ENCODE data around the gene TWIST2.

Gene TWIST2
- 0 to 0.44 (median 0) reads per million in 17 experiments for total RNA-seq

GRCh38 chr2:238847841-238848690, at the start of gene TWIST2:
Gene TWIST2, plus strand, starts transcription at chr2:238848085. Its CDS starts 131 bp downstream, at chr2:238848216.
- peak; percentile 21 to 80 (median 62) for DNase-seq

- no peak for DNase-seq
Measured at GRCh38 chr2:238801791-238802190, 46.1 kb upstream of the TWIST2 start.

DNA sequence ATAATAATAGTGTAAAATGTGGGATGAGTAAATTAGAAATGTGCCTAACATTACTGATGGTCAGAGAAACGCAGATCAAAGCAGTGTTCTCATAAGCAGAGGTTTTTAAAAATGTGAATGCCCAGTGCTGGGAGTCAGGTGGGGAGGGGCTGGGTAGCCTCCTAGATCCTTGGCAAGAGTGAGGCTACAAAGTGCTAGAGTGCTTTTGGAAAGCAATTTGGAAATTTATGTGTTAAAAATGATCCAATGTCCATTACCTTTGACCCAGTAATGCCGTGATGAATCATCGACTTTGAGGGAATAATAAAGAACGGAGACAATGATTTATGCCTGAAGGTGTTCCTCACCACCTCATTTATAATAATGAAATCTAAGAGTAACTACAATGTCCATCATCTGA, 44.9 kb upstream of the TWIST2 start:
- no peak for DNase-seq

DNA sequence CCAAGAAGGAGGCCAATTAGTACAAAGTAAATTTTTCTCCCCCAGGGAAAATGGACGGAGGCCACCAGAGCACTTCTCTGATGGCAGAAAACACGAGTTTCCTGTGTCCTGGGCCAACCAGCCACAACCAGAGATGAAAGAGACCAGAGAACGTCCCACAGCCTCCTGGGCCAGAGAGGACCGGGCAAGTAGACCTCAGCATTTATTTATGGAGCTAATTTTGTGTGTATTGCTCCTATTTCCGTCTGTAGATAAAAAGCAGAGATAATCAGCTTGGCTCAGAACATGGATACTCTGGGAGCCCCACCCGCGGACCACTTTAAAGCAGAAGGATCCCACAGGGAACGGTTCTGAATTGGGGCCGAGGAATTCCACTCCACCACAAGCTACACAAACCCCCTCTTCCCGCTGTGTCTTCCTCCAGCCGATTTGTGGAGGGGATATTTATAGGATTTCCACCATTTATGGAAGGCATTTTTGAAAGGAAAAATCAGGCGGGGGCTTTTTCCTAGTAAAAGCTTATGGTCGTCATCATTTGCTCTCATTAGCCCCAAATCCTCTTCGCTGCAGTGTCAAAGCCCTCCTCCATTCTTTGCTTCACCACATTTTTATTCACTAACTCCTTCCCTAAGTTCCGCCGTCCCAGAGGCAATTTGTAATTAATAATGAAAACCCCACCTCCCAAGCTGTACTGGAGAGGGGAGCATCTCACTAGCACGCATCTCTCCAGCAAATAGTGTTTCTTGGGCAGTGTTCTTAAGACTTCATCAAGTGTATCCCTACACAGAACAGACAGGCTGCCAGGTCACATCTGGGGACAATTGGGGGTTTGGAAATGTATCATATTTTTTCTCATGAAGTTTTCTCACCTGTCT, 43.7 kb upstream of the TWIST2 start:
- no peak for DNase-seq

DNA sequence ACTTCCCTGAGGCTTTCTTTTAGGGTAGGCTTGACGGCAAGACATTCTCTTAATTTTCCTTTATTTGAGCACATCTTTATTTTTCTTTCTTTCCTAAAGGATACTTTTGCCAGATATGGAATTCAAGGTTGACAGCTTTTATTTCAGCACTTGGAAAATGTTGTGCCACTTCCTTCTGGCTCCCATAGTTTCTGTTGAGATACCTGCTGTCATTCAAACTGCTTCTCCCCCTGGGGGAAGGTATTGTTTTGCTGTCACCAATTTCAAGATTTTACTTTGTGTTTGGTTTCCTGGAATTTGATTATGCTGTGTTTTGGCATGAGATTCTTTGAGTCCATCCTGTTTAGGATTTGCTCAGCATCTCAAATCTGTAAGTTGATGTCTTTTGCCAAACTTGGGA, 39.1 kb upstream of the TWIST2 start:
- DNase-seq = no peak

- no peak for DNase-seq
Measured at GRCh38 chr2:238810321-238810720, 37.6 kb upstream of the TWIST2 start.

GRCh38 chr2:238811293-238811692, 36.6 kb upstream of the TWIST2 start:
- DNase-seq = no peak

DNA sequence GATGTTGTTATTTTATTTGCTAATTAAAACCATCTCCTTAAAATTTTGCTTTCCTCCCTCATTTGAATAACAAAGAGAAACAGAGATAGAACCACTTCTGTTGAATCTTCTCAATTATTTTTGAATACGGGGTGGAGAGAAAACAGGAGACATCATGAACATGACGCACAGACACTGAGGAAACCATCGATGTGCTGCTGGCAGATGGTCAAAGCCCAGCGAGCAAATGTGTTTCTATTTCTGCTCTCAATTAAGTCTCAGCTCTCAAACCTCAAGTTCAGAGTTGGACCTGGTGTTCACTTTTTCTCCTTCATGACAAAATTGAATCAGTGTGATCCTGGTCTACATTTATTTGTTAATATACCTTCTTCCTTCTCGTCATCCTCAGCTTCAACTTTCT, 36.1 kb upstream of the TWIST2 start:
- no peak for DNase-seq

DNA sequence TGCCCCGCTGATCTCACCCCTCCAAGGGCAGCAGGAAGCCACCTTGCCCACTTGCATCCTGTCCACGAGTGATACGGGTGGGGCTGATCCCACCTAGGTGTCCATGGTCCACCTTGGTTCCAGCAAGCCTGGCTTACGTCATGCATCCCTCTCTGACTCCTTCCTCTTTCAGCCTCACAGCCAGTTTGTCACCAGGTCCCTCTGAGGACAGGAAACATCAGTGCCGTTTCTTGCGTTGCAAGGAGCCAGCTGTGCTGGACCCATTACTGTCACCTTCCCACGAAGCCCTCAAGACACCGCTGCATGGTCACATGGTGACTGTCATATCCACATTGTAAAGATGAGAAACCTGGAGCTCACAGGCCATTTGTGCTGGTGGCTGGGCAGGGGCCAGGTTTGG, 34.8 kb upstream of the TWIST2 start:
- DNase-seq = no peak

DNA sequence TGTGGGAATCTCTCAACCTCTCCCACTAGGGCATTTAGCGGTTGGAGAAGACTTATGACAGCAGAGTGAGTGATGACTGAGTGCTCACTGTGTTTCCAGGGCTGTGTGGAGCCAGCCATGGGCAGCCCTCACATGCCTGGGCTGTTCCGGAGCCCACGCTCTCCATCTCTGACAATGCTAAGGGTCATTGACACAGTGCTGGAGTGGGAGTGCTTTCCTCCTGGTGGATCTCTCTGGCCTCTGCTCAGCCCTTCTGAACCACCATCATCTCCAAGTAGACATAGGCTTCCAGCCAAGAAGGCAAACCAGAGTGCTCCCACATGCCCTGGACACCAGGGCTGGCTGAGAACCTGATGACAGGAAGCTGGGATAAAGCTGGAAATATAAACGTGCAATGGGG, 33.1 kb upstream of the TWIST2 start:
- DNase-seq = no peak

DNA sequence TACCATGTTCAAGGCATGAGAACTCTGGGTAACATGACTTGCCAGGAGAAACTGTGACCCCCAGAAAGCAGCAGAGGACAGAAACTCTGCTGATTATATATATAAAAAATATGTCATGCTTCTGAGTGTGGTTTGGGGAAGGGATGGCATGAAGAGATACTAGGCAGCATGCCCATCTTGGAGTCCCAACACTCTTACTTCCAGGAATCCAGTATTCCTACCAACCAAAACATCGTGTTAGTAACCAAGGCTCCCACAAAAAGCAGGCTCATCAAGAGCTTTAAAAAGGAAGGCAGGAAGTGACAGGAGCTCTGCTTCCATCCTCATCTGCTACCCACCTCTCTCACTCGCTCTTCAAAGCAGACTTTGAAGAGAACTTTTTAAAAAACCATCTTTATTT, 31.6 kb upstream of the TWIST2 start:
- DNase-seq = no peak

- no peak for DNase-seq
Measured at GRCh38 chr2:238817382-238817781, 30.5 kb upstream of the TWIST2 start.

- DNase-seq = no peak
Measured at GRCh38 chr2:238817891-238818290, 30.0 kb upstream of the TWIST2 start.

DNA sequence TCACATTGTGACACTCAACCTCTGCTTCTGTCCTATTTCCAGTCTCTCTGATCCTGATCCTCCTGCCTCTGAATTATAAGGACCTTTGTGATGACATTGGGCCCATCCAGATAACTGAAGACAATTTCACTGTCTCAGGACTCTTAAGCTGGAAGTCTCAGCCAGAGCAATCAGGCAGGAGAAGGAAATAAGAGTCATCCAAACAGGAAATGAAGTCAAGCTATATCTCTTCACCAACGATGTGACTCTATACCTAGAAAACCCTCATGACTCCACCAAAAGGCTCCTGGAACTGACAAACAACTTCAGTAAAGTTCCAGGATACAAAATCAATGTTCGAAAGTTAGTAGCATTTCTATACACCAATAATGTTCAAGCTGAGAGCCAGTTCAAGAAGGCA, 29.3 kb upstream of the TWIST2 start:
- DNase-seq = no peak

- DNase-seq = no peak
Measured at GRCh38 chr2:238820197-238820596, 27.7 kb upstream of the TWIST2 start.

DNA sequence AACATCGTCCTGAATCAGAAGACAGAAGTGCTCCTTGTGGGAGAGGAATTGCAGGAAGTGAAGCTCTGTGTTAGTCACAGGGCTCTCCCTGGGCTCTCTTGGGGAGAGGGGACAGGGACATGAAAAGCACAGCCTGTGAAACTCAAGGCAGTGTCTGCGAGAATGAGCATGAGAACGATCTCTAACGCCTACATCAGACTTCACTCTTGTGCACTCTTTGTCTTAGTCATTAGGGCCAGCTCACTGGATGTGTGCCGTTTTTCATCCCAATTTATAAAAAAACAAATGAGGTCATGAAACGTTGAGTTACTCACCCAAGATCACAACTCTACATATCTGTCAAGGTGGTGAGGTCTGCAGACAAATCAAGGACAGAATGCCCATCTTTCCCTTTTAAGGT, 27.0 kb upstream of the TWIST2 start:
- no peak for DNase-seq

DNA sequence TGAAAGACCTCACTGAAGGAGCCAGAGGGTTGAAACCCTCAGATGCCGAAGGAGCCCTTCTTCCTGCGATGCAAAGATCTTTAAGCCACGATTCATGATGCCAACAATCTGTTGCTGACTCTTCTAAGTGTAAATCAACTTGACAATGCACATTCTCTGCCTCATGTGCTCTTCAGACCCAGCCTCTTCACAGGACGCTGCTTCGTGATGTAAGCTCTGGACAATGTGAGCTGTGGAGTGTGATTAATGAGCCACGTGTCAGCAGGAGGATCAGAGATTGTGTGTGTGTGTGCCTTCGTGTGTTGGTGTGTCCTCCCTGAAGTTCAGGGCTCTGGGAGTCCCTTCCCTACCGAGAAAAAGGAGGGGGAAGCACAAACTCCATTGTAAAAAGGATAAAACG, 26.5 kb upstream of the TWIST2 start:
- DNase-seq = no peak

- DNase-seq = no peak
Measured at GRCh38 chr2:238821944-238822670, 25.8 kb upstream of the TWIST2 start.

- no peak for DNase-seq
Measured at GRCh38 chr2:238822955-238823354, 24.9 kb upstream of the TWIST2 start.

GRCh38 chr2:238831177-238831576, 16.7 kb upstream of the TWIST2 start:
- no peak for DNase-seq

DNA sequence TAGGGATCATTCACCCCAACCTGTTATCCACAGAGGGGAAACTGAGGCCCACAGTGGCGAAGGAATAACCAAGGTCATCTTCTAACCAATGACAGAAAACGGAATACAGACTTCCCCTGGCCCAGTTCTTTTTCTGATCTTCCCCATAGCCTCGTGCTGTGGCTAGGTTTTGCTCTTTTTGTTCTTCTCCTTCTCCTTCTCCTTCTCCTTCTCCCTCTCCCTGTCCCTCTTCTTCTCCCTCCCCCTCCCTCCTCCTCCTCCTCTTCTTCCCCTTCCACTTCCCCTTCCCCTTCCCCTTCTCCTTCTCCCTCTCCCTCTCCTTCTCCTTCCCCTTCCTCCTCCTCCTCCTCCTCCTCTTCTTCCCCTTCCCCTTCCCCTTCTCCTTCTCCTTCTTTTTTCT, 12.9 kb upstream of the TWIST2 start:
- no peak for DNase-seq

DNA sequence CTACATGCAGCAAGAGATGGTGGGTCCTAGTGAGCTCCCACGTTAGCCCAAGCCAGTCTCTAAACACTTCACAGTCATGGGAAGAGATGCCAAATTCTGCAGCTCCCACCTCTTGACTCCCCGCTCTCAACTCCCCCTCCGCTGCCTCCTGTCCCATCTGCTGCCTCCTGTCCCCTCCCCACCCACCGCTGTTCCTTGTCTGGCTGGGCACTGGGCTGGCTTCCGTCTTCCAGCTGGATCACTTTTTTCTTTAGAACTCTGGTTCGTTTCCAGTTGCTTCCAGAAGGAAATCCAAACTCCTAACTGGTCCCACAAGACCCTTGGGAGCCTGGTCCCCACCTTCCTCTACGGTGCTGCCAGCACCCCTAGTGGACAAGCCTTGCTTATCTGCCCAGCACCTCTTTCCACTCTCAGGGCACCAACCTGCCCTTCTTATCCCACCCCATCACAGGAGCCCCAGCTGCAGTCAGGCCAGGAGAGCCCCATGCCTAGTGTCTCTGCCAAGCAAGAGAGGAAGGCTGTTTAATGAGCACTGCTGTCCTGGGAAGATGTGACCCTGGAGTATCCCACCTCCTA, 12.1 kb upstream of the TWIST2 start:
- DNase-seq = no peak
